Kidney (tissue), 14 donors: ENCODE results near the gene ACOXL. TPM values are rescaled to one million over a fixed set of nuclear protein-coding genes. Genes with fewer than 3 reads are reported as not detected.

ENCODE experiments used
- DNase-seq, 5 donors: peaks; one replicate each; pipeline ENCODE4 v3.0.0-alpha.2; 2013 to 2020
- FAIRE-seq: peaks from 2 replicates; lab custom pipeline; 2012; peaks lifted over from hg19 to GRCh38; lab: Jason Lieb, UNC
- H3K27ac ChIP-seq, 2 donors: one replicate each; pipeline ENCODE4 v1.7.0; 2013; ENCODE audit warnings: low read depth in 2 of 2, low read length in 2 of 2, inconsistent platforms in 1 of 2
- H3K27me3 ChIP-seq: one replicate; pipeline ENCODE4 v1.7.1; 2013; ENCODE audit warnings: low read length, inconsistent platforms; ENCODE audit not compliant: control insufficient read depth, insufficient read depth
- H3K36me3 ChIP-seq, 3 donors: one replicate each; pipeline versions ENCODE4 v1.7.0 to v1.7.1; 2013; ENCODE audit warnings: low read length in 3 of 3, control low read depth in 1 of 3, inconsistent platforms in 1 of 3; ENCODE audit not compliant: insufficient read depth in 3 of 3, control insufficient read depth in 2 of 3
- H3K4me1 ChIP-seq, 3 donors: one replicate each; pipeline versions ENCODE4 v1.7.0 to v1.7.1; 2013; ENCODE audit warnings: low read length in 3 of 3, inconsistent platforms in 1 of 3, low read depth in 1 of 3; ENCODE audit not compliant: control insufficient read depth in 2 of 3, insufficient read depth in 2 of 3
- H3K4me3 ChIP-seq, 3 donors: one replicate each; pipeline versions ENCODE4 v1.7.0 to v1.8.1; 2013; ENCODE audit warnings: low read length in 3 of 3, control low read depth in 1 of 3, inconsistent platforms in 1 of 3
- H3K9ac ChIP-seq, 3 donors: one replicate each; pipeline versions ENCODE4 v1.7.0 to v1.7.1; 2013; ENCODE audit warnings: low read length in 3 of 3, control low read depth in 1 of 3, inconsistent platforms in 1 of 3
- H3K9me3 ChIP-seq, 3 donors: one replicate each; pipeline versions ENCODE4 v1.7.0 to v1.7.1; 2013; ENCODE audit warnings: low read length in 3 of 3, control low read depth in 1 of 3, inconsistent platforms in 1 of 3; ENCODE audit not compliant: control insufficient read depth in 2 of 3, insufficient read depth in 1 of 3
- CTCF ChIP-seq: IDR thresholded peaks from 3 replicates; pipeline ENCODE4 v1.5.1; 2012; ENCODE audit warnings: mild to moderate bottlenecking, moderate library complexity, borderline replicate concordance; ENCODE audit not compliant: insufficient read depth; ENCODE audit errors: extremely low read depth
- intact Hi-C: fragments of 100-400 bp; cut with DNase I; formaldehyde crosslinking; loops from one replicate; pipeline ENCODE4 v1.11.1; 2022
- polyA plus RNA-seq: library from polyadenylated mRNA; stranded (reverse); fragments of 350-450 nt; fragmentation: Illumina TruSeq; extraction: RNeasy Lipid Tissue Mini Kit (QIAGEN cat#74804); gene quantifications from one replicate; pipeline ENCODE4 v1.2.3, GENCODE V29; 2014; ENCODE audit warnings: low read depth, low replicate concordance; ENCODE audit not compliant: insufficient read depth
- total RNA-seq: library from RNA; stranded (reverse); fragmentation: NEBNext Ultra II Directional; extraction: Animal tissue kit (Norgen Biotek cat#: 25700); gene quantifications from one replicate; pipeline ENCODE4 v1.2.1, GENCODE V29; 2021
- donor health status: control.
- donor health status: control.
- donor health status: control.
- donor health status: control.
- donor health status: control.
- donor health status: DM: yes; HTN: yes; CAD: no.
- donor health status: Normal renal cell carcinoma (clear cell type).

The ACOXL gene
- total and polyA plus RNA-seq, 2 donors from 2014 or later = 2.0 TPM; not detected in 1

DNA sequence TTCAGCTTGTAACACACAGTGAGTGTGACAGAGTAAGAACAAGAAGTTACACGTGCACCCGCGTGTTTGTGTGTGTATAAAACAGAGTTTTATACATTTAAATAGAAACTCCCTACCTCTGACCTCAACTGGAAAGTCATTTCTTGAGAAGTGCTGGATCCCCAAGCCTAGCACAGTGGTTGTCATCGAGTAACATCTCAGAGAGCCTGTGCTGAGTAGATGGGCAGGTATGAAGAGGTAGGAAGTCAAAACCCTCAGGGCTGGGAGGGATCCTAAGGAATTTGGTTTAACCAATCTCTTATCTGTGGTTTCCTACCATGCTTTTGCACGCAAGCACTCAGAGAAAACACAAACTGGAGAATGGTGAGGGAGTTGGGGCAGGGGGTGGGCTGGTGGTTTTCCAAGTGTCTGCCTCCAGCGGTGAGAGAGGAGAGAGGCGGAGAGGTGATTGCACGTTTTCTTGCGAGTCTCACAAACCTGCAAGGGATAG, 9.2 kb downstream of the ACOXL start:
- DNase-seq (no peak), FAIRE-seq (no peak)
- intact Hi-C loops = no loop called here
- no peak overlapping the region for H3K9ac ChIP-seq
- no peaks in the 10 kb centered on the region for H3K27me3 ChIP-seq
- no peak for TF ChIP-seq CTCF
- H3K9me3 ChIP-seq = no peaks in the 10 kb centered on the region
- no peak overlapping the region for H3K4me3 ChIP-seq
- no peaks in the 10 kb centered on the region for H3K4me1 ChIP-seq
- H3K36me3 ChIP-seq = no peaks in the 10 kb centered on the region
- H3K27ac ChIP-seq = no peak overlapping the region

- Histone ChIP-seq H3K9me3 (no peaks in the 10 kb centered on the region), H3K9ac (no peak overlapping the region), H3K4me1 (no peaks in the 10 kb centered on the region), H3K27me3 (no peaks in the 10 kb centered on the region), H3K36me3 (no peaks in the 10 kb centered on the region), H3K27ac (no peak overlapping the region), H3K4me3 (no peak overlapping the region)
- FAIRE-seq = no peak
- DNase-seq = no peak
- intact Hi-C loops = no loop called here
- no peak for TF ChIP-seq CTCF
Measured at GRCh38 chr2:110742412-110742811, 10.0 kb downstream of the ACOXL start.

GRCh38 chr2:110743600-110743999, 11.2 kb downstream of the ACOXL start:
- no peak overlapping the region for H3K27ac ChIP-seq
- no peak for DNase-seq
- intact Hi-C loops = no loop called here
- H3K27me3 ChIP-seq = no peaks in the 10 kb centered on the region
- no peak overlapping the region for H3K4me3 ChIP-seq
- no peak overlapping the region for H3K9ac ChIP-seq
- no peak for FAIRE-seq
- H3K36me3 ChIP-seq = no peaks in the 10 kb centered on the region
- no peak for TF ChIP-seq CTCF
- H3K4me1 ChIP-seq = no peaks in the 10 kb centered on the region
- H3K9me3 ChIP-seq = no peaks in the 10 kb centered on the region

- no peaks in the 10 kb centered on the region for H3K36me3 ChIP-seq
- H3K27me3 ChIP-seq = no peaks in the 10 kb centered on the region
- no peak for TF ChIP-seq CTCF
- no peaks in the 10 kb centered on the region for H3K9me3 ChIP-seq
- H3K9ac ChIP-seq = no peak overlapping the region
- H3K27ac ChIP-seq = no peak overlapping the region
- H3K4me3 ChIP-seq = no peak overlapping the region
- H3K4me1 ChIP-seq = no peaks in the 10 kb centered on the region
- DNase-seq = no peak
- FAIRE-seq = no peak
- intact Hi-C loops = no loop called here
Measured at GRCh38 chr2:110744429-110744828, 12.1 kb downstream of the ACOXL start.
